ENCODE measurements around the gene SP6.

DNA sequence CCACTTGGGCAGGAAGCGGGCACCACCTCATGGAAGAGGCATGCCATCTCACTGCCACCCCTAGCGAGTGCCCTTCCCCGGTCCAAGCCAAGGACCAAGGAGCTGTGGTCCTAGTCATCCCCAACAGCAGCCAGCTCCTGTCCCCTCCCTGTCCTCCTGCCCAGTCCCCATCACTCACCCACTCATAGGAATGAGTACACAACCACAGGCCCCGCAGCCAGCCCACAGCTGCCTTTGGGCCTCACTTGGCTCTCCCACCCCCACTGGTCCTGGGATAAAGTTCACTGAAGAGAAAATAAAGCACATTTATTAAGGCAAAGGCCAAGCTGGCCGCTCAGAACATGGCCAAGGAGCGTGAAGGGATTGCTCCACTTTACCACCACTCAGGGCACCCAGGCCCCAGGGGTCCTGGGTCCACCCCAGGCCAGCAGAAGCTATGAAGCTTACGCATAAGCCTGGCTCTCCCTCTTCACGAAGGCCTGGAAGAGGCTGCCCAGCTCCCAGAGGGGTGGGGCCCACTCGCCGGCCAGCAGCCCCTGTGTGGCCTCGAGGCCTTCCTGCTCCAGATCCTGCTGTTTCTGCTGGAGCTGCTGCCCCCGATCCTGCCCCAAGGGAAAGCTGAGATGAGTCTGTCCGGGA lies 13.4 kb downstream of the SP6 start:
- no peak for TF ChIP-seq ATF3 (CRISPR knock-in tag; conservative IDR thresholded peaks at IDR 0.05)
- TF ChIP-seq, protein P1, sequence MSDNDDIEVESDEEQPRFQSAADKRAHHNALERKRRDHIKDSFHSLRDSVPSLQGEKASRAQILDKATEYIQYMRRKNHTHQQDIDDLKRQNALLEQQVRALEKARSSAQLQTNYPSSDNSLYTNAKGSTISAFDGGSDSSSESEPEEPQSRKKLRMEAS (CRISPR knock-in tag; IDR thresholded peaks at IDR 0.05): no peak
- no peak for TF ChIP-seq ELF4 (CRISPR knock-in tag; IDR thresholded peaks at IDR 0.05; ENCODE audit: low read depth)
- no peak for TF ChIP-seq CTCF (IDR thresholded peaks at IDR 0.05)
- TF ChIP-seq, protein P2, sequence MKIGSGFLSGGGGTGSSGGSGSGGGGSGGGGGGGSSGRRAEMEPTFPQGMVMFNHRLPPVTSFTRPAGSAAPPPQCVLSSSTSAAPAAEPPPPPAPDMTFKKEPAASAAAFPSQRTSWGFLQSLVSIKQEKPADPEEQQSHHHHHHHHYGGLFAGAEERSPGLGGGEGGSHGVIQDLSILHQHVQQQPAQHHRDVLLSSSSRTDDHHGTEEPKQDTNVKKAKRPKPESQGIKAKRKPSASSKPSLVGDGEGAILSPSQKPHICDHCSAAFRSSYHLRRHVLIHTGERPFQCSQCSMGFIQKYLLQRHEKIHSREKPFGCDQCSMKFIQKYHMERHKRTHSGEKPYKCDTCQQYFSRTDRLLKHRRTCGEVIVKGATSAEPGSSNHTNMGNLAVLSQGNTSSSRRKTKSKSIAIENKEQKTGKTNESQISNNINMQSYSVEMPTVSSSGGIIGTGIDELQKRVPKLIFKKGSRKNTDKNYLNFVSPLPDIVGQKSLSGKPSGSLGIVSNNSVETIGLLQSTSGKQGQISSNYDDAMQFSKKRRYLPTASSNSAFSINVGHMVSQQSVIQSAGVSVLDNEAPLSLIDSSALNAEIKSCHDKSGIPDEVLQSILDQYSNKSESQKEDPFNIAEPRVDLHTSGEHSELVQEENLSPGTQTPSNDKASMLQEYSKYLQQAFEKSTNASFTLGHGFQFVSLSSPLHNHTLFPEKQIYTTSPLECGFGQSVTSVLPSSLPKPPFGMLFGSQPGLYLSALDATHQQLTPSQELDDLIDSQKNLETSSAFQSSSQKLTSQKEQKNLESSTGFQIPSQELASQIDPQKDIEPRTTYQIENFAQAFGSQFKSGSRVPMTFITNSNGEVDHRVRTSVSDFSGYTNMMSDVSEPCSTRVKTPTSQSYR (CRISPR knock-in tag; IDR thresholded peaks at IDR 0.05): no peak
- TF ChIP-seq HMGXB4 (CRISPR knock-in tag; IDR thresholded peaks at IDR 0.05): no peak
- TF ChIP-seq, protein P3, sequence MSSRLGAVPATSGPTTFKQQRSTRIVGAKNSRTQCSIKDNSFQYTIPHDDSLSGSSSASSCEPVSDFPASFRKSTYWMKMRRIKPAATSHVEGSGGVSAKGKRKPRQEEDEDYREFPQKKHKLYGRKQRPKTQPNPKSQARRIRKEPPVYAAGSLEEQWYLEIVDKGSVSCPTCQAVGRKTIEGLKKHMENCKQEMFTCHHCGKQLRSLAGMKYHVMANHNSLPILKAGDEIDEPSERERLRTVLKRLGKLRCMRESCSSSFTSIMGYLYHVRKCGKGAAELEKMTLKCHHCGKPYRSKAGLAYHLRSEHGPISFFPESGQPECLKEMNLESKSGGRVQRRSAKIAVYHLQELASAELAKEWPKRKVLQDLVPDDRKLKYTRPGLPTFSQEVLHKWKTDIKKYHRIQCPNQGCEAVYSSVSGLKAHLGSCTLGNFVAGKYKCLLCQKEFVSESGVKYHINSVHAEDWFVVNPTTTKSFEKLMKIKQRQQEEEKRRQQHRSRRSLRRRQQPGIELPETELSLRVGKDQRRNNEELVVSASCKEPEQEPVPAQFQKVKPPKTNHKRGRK (CRISPR knock-in tag; IDR thresholded peaks at IDR 0.05; ENCODE audit: borderline replicate concordance): no peak

Measured in WTC11 (cell line).